HEK293T (cell line): ENCODE measurements around the gene KCNQ1.

Experiments
- CTCF ChIA-PET: fragments of 350-600 bp; formaldehyde crosslinking; extraction: SDS; loops from one replicate; lab custom pipeline; 2021; ENCODE audit warnings: antibody characterized with exemption, inconsistent platforms; lab: Yijun Ruan, JAX
- POLR2A ChIA-PET: fragments of 350-600 bp; formaldehyde crosslinking; extraction: SDS; loops from one replicate; lab custom pipeline; 2020; ENCODE audit warnings: antibody characterized with exemption, inconsistent platforms; lab: Yijun Ruan, JAX
- DNase-seq: peaks from one replicate; pipeline ENCODE4 v3.0.0; 2012; ENCODE audit warnings: mixed read lengths; ENCODE audit errors: extremely low spot score
- ARNT ChIP-seq: fragments of 450-650 bp; IDR thresholded peaks from 2 replicates; pipeline ENCODE4 v1.6.1; 2017; ENCODE audit warnings: mild to moderate bottlenecking
- BHLHE40 ChIP-seq: fragments of 450-650 bp; IDR thresholded peaks from 2 replicates; pipeline ENCODE4 v1.6.1; 2016; ENCODE audit warnings: mild to moderate bottlenecking, moderate library complexity, borderline replicate concordance
- CTBP1 ChIP-seq: fragments of 450-650 bp; IDR thresholded peaks from 2 replicates; pipeline ENCODE4 v1.6.1; 2016; ENCODE audit warnings: borderline replicate concordance
- ELF4 ChIP-seq: fragments of 450-650 bp; IDR thresholded peaks from 2 replicates; pipeline ENCODE4 v1.6.1; 2017; ENCODE audit warnings: antibody characterized with exemption
- FOXA1 ChIP-seq: fragments of 450-650 bp; IDR thresholded peaks from 2 replicates; pipeline ENCODE4 v1.6.1; 2016; ENCODE audit warnings: mild to moderate bottlenecking
- FOXK2 ChIP-seq: fragments of 450-650 bp; IDR thresholded peaks from 2 replicates; pipeline ENCODE4 v1.6.1; 2016; ENCODE audit warnings: mild to moderate bottlenecking
- FOXM1 ChIP-seq: fragments of 450-650 bp; IDR thresholded peaks from 2 replicates; pipeline ENCODE4 v1.6.1; 2017; ENCODE audit warnings: mild to moderate bottlenecking, borderline replicate concordance
- HDGF ChIP-seq: fragments of 450-650 bp; IDR thresholded peaks from 2 replicates; pipeline ENCODE4 v1.6.1; 2017; ENCODE audit warnings: antibody characterized with exemption, borderline replicate concordance
- L3MBTL2 ChIP-seq: fragments of 450-650 bp; conservative IDR thresholded peaks from 2 replicates; pipeline ENCODE4 v1.6.1; 2016; ENCODE audit warnings: mild to moderate bottlenecking
- LEF1 ChIP-seq: fragments of 450-650 bp; IDR thresholded peaks from 2 replicates; pipeline ENCODE4 v1.6.1; 2017; ENCODE audit warnings: mild to moderate bottlenecking, borderline replicate concordance
- NFRKB ChIP-seq: fragments of 450-650 bp; IDR thresholded peaks from 2 replicates; pipeline ENCODE4 v1.6.1; 2016; ENCODE audit warnings: mild to moderate bottlenecking, moderate library complexity
- SP1 ChIP-seq: fragments of 450-650 bp; IDR thresholded peaks from 2 replicates; pipeline ENCODE4 v1.6.1; 2017
- SUZ12 ChIP-seq: fragments of 450-650 bp; IDR thresholded peaks from 2 replicates; pipeline ENCODE4 v1.6.1; 2016; ENCODE audit warnings: mild to moderate bottlenecking
- TARDBP ChIP-seq: fragments of 450-650 bp; IDR thresholded peaks from 2 replicates; pipeline ENCODE4 v1.6.1; 2016
- ZNF384 ChIP-seq: fragments of 450-650 bp; IDR thresholded peaks from 2 replicates; pipeline ENCODE4 v1.6.1; 2016
- TF ChIP-seq, protein P1 (sequence below): fragments of 450-650 bp; IDR thresholded peaks from 2 replicates; pipeline ENCODE4 v1.6.1; 2016

Gene KCNQ1

GRCh38 chr11:2889362-2890273 lies 444.8 kb downstream of the KCNQ1 start:
- CTCF ChIA-PET = interaction anchor here (10.9 kb wide), 1 partner anchor 356 kb away, joined by 146 read pairs; no protein-coding TSS in a partner anchor

DNA sequence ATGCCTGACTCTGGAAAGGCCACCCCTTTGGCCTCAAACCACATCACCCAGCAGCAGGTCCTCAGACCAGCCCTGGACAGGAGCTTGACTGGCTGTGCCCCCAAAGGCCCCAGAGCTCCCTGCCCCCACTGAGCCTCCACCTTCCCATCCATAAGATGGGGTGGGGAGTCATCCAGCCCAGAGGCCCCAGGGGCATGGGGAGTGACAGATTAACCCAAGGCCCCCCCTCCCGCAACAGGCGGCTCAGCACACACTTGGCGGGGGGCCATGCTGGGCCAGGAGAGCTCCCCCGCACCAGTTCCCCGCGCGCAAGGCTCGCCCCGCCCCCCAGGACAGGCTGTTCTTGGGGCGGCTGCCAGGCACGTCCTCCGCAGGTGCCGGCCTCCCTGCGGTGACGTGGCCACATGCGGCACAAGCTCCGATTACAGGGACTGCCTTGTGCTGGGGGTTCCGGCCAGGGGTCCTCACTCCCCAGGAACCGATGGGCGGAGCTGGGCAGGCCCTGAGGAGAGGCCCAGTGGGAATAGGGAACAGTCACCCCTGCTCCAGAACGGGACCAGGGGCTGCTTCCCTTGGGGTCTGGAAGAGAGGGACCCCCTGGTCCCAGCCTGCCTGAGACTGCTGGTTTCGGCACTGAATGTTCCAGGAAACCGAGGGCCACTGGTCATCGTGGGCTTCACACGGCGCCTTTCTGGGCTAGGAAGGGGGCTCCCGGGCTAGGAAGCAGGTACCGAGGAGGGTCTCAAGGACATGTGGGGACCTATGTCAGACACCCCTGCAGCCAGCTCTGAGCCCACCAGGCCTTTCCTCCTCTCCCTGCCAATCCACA lies 445.9 kb downstream of the KCNQ1 start:
- no peak for DNase-seq
- TF ChIP-seq ELF4 (no peak), BHLHE40 (no peak), CTBP1 (no peak), FOXK2 (no peak), L3MBTL2 (no peak), ARNT (no peak), TARDBP (no peak), LEF1 (no peak), ZNF384 (no peak), HDGF (no peak), NFRKB (no peak)
- TF ChIP-seq, protein P1, sequence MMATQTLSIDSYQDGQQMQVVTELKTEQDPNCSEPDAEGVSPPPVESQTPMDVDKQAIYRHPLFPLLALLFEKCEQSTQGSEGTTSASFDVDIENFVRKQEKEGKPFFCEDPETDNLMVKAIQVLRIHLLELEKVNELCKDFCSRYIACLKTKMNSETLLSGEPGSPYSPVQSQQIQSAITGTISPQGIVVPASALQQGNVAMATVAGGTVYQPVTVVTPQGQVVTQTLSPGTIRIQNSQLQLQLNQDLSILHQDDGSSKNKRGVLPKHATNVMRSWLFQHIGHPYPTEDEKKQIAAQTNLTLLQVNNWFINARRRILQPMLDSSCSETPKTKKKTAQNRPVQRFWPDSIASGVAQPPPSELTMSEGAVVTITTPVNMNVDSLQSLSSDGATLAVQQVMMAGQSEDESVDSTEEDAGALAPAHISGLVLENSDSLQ = no peak
- ChIA-PET CTCF (interaction anchor here (1.0 to 10.9 kb wide), 3 partner anchors 40 to 358 kb away, joined by 3 to 146 read pairs (median 6); no protein-coding TSS in a partner anchor), POLR2A (interaction anchor here (1.1 kb wide), 1 partner anchor 491 kb away, joined by 3 read pairs; no protein-coding TSS in a partner anchor)

More at GRCh38 chr11:2889362-2890273, 444.8 kb downstream of the KCNQ1 start:
- POLR2A ChIA-PET = no interaction called here
- DNase-seq = no peak
- TF ChIP-seq ELF4 (no peak), L3MBTL2 (no peak), TARDBP (no peak), FOXA1 (no peak), SUZ12 (no peak), SP1 (no peak)

DNA sequence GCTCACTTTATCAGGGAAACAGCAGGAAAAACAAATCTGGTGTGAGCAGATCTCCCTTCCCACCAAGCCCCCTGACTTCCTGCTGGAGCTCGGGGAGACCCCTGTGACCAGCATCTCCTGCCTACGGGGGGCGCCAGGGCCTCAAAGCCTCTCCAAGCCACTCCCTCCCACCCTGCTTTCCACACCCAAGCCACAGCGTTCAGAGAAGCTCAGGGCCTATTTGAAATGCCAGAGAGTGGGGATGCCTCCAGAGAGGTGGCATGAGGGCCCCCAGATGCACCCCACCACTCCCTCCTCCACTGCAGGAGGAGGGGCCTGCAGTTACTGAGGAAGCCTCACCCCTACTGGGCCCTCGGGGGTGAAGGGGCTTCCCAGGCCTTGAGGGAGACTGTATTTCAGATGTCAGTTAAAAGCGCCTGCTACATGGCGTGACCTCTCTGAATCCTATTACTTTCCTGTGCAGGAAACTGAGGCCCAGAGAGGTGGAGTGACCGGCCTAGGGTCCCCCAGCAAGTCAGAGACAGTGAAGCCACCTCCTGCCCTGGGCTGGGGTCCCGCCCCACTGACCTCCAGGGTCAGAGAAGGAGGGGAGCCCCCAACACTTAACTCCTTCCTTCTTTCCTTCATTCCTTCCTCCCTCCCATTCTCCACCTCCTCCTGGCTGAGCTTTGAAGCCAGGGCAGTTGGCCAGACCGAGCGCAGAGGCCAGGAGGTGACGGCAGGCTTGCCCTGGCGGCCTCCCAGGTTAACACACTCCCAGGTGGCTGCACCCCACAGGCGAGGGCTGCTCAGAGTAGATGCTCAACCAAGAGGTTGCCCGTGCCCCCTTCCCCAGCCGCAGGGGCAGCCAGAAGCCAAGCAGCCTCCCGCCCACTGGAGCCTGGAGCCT lies 446.8 kb downstream of the KCNQ1 start:
- DNase-seq = no peak
- TF ChIP-seq NFRKB (no peak), FOXA1 (no peak)
- CTCF ChIA-PET = interaction anchor here (1.0 to 10.9 kb wide), 4 partner anchors 16 to 358 kb away, joined by 3 to 146 read pairs (median 5); no protein-coding TSS in a partner anchor
- POLR2A ChIA-PET = interaction anchor here (1.1 to 2.7 kb wide), 7 partner anchors 11 to 492 kb away, joined by 3 to 24 read pairs (median 4); partner anchors contain the start of gene PHLDA2

DNA sequence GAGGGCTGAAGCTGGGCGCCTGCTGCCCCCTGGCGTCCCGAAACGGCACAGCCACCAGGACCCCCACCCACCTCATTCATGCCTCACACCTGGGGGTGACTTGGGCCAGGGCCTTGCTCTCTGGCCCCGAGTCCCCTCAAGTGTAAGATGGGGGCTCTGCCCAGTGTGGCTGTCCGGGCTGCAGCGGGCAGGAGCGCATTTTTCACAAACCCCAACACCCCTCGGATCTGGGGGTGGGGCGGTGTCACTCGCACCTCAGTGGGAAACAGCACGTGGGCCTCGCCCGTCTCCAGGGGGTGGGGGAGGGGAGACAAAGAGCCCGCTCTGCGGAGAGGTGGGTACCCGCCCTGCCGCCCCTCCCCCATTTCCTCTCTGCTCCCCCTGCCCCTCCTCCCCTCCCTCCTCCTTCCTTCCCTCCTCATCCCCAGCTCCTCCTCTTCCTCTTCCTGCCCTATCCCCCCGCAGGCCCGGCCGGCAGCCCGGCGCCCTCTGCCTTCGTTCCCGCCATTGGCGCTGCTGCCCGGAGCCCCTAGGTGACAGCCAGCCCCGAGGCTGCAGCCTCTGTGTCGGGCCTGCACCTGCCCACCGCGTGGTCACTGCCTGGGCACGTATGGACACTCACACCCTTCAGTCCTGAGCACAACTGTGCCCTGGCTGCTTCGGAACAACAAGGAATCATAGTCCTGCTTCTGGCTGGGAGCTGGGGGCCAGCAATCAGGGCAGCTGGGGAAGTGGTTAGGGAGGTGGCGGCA lies 447.6 kb downstream of the KCNQ1 start:
- TF ChIP-seq L3MBTL2 = peak; percentile 86
- no peak for TF ChIP-seq SP1
- POLR2A ChIA-PET = interaction anchor here (1.1 to 2.7 kb wide), 7 partner anchors 10 to 360 kb away, joined by 3 to 24 read pairs (median 4); partner anchors contain the start of gene PHLDA2
- CTCF ChIA-PET = interaction anchor here (1.0 to 10.9 kb wide), 3 partner anchors 15 to 359 kb away, joined by 4 to 146 read pairs (median 6); no protein-coding TSS in a partner anchor
- peak; percentile 81 for DNase-seq

GRCh38 chr11:2892967-2893528 lies 448.2 kb downstream of the KCNQ1 start:
- no peak for DNase-seq
- CTCF ChIA-PET = interaction anchor here (10.9 kb wide), 1 partner anchor 360 kb away, joined by 146 read pairs; no protein-coding TSS in a partner anchor

More at GRCh38 chr11:2892967-2893528, 448.2 kb downstream of the KCNQ1 start:
- TF ChIP-seq HDGF (no peak), BHLHE40 (no peak), FOXK2 (no peak), SUZ12 (no peak), FOXM1 (no peak), ARNT (no peak), TARDBP (no peak), CTBP1 (no peak), FOXA1 (no peak), ELF4 (no peak), NFRKB (no peak)
- POLR2A ChIA-PET = interaction anchor here (1.1 to 2.7 kb wide), 7 partner anchors 10 to 360 kb away, joined by 3 to 24 read pairs (median 4); partner anchors contain the start of gene PHLDA2
